H1 (cell line): Measurements from ENCODE around the gene MED28.

Source experiments
- ATF2 ChIP-seq: IDR thresholded peaks from 2 replicates; pipeline ENCODE4 v1.6.1; 2012; ENCODE audit warnings: low read length, inconsistent platforms
- BRCA1 ChIP-seq: IDR thresholded peaks from 2 replicates; pipeline ENCODE4 v1.6.1; 2012; ENCODE audit warnings: low read depth, low read length, improper control_type of control experiment
- CEBPB ChIP-seq: IDR thresholded peaks from 2 replicates; pipeline ENCODE4 v1.6.1; 2012; ENCODE audit warnings: low read depth, low read length
- CTCF ChIP-seq, 3 experiments: IDR thresholded peaks; 1 replicate in 2 of 3; 2 replicates in 1 of 3; pipeline versions ENCODE4 v1.5.1 to v1.6.1; 2011; ENCODE audit warnings: low read length in 3 of 3, mild to moderate bottlenecking in 3 of 3, inconsistent platforms in 2 of 3, low read depth in 1 of 3, moderate library complexity in 1 of 3; ENCODE audit not compliant: insufficient read depth in 1 of 3; ENCODE audit errors: control extremely low read depth in 1 of 3
- EGR1 ChIP-seq: IDR thresholded peaks from 2 replicates; pipeline ENCODE4 v1.6.1; 2011; ENCODE audit warnings: low read depth, low read length, borderline replicate concordance
- EP300 ChIP-seq, 2 experiments: IDR thresholded peaks; 1 replicate in 1 of 2; 2 replicates in 1 of 2; pipeline ENCODE4 v1.6.1; 2011 to 2012; ENCODE audit warnings: low read depth in 2 of 2, low read length in 2 of 2, mild to moderate bottlenecking in 2 of 2, borderline replicate concordance in 1 of 2, inconsistent platforms in 1 of 2, moderate library complexity in 1 of 2
- EZH2 ChIP-seq: fragments of 200-600 bp; sonication (generic); IDR thresholded peaks from 2 replicates; pipeline ENCODE4 v1.7.1; 2012; ENCODE audit warnings: low read depth, mild to moderate bottlenecking, moderate library complexity, low read length, inconsistent platforms; ENCODE audit not compliant: severe bottlenecking
- POLR2A ChIP-seq, 2 experiments: IDR thresholded peaks; 1 replicate in 1 of 2; 2 replicates in 1 of 2; pipeline ENCODE4 v1.6.1; 2011; ENCODE audit warnings: low read depth in 2 of 2, low read length in 2 of 2, mild to moderate bottlenecking in 2 of 2; ENCODE audit errors: control extremely low read depth in 1 of 2
- POLR2AphosphoS5 ChIP-seq: IDR thresholded peaks from 2 replicates; pipeline ENCODE4 v1.6.1; 2011; ENCODE audit warnings: low read depth, low read length
- SIN3A ChIP-seq, 2 experiments: IDR thresholded peaks in 1 of 2; conservative IDR thresholded peaks in 1 of 2; 2 replicates each; pipeline ENCODE4 v1.6.1; 2011 to 2012; ENCODE audit warnings: low read length in 2 of 2, improper control_type of control experiment in 1 of 2, low read depth in 1 of 2, mild to moderate bottlenecking in 1 of 2
- SIRT6 ChIP-seq: IDR thresholded peaks from one replicate; pipeline ENCODE4 v1.7.1; 2012; ENCODE audit warnings: low read length, inconsistent platforms
- USF2 ChIP-seq: IDR thresholded peaks from 2 replicates; pipeline ENCODE4 v1.6.1; 2011; ENCODE audit warnings: low read length, improper control_type of control experiment
- YY1 ChIP-seq: IDR thresholded peaks from 2 replicates; pipeline ENCODE4 v1.6.1; 2011; ENCODE audit warnings: low read depth, mild to moderate bottlenecking, low read length
- ZNF274 ChIP-seq: IDR thresholded peaks from 2 replicates; pipeline ENCODE4 v1.7.0; 2012; ENCODE audit warnings: low read length, borderline replicate concordance; ENCODE audit errors: extremely low read depth

- no peak for TF ChIP-seq BRCA1
- TF ChIP-seq EP300 (IDR thresholded peaks at IDR 0.05; ENCODE audit: borderline replicate concordance in 1 of 2, low read depth in 2 of 2, low read length in 2 of 2): no peak
- TF ChIP-seq ZNF274: no peak
- no peak for TF ChIP-seq YY1
- no peak for TF ChIP-seq CEBPB
- no peak for TF ChIP-seq USF2
- no peak for TF ChIP-seq EGR1
- no peak for TF ChIP-seq CTCF (IDR thresholded peaks at IDR 0.05; ENCODE audit: control extremely low read depth in 1 of 3, insufficient read depth in 1 of 3, low read depth in 1 of 3, low read length in 3 of 3)
- no peak for TF ChIP-seq SIRT6
- TF ChIP-seq SIN3A (conservative IDR thresholded peaks at IDR 0.05 in 1 of 2, IDR thresholded peaks at IDR 0.05 in 1 of 2; ENCODE audit: low read depth in 1 of 2, low read length in 2 of 2): no peak
- no peak for TF ChIP-seq POLR2A (IDR thresholded peaks at IDR 0.05; ENCODE audit: control extremely low read depth in 1 of 2, low read depth in 2 of 2, low read length in 2 of 2)
- TF ChIP-seq ATF2: no peak
- no peak for TF ChIP-seq EZH2
- no peak for TF ChIP-seq POLR2AphosphoS5
These were observed 52.8 kb downstream of the MED28 start for GRCh38 chr4:17667253-17667652.
